HG03039 (cell line): Measurements from ENCODE around the gene RERGL.
"Not testable (repeated sequence)": the region's sequence is repeated elsewhere in the genome, so short reads cannot be mapped to it uniquely, and the experiment has no call there.

Source experiments
- ATAC-seq: cut with Tn5 transposase; IDR thresholded peaks from one replicate; pipeline ENCODE4 v1.9.1; 2021; ENCODE audit warnings: mild to moderate bottlenecking, moderate library complexity; ENCODE audit not compliant: unreplicated experiment

The RERGL gene

GRCh38 chr12:18090093-18090492 is at the start of gene RERGL:
Gene RERGL (minus strand): TSS chr12:18090193. CDS start chr12:18090140, 53 bp downstream.
- ATAC-seq = no peak

- ATAC-seq = no peak
Observed at GRCh38 chr12:18139254-18139653, 49.3 kb upstream of the RERGL start.

GRCh38 chr12:18135509-18135908 is 45.5 kb upstream of the RERGL start:
- no peak for ATAC-seq

GRCh38 chr12:18135086-18135485 is 45.1 kb upstream of the RERGL start:
- no peak for ATAC-seq

GRCh38 chr12:18130851-18131250 is 40.9 kb upstream of the RERGL start:
- ATAC-seq = no peak

GRCh38 chr12:18123707-18124106 is 33.7 kb upstream of the RERGL start:
- ATAC-seq = no peak

GRCh38 chr12:18120899-18121298 is 30.9 kb upstream of the RERGL start:
- ATAC-seq = no peak

GRCh38 chr12:18108611-18109010 is 18.6 kb upstream of the RERGL start:
- no peak for ATAC-seq

GRCh38 chr12:18103624-18104023 is 13.6 kb upstream of the RERGL start:
- ATAC-seq = no peak

- no peak for ATAC-seq
Observed at GRCh38 chr12:18101043-18101442, 11.1 kb upstream of the RERGL start.

GRCh38 chr12:18084080-18084479 is 5.9 kb downstream of the RERGL start:
- no peak for ATAC-seq

- no peak for ATAC-seq
Observed at GRCh38 chr12:18079541-18080246, 10.3 kb downstream of the RERGL start.

- ATAC-seq = no peak
Observed at GRCh38 chr12:18074001-18074400, 16.0 kb downstream of the RERGL start.

- no peak for ATAC-seq
Observed at GRCh38 chr12:18072723-18073122, 17.3 kb downstream of the RERGL start.

- no peak for ATAC-seq
Observed at GRCh38 chr12:18071336-18071735, 18.7 kb downstream of the RERGL start.

- no peak for ATAC-seq
Observed at GRCh38 chr12:18068355-18068754, 21.6 kb downstream of the RERGL start.

GRCh38 chr12:18066666-18067065 is 23.3 kb downstream of the RERGL start:
- no peak for ATAC-seq

GRCh38 chr12:18062867-18063266 is 27.1 kb downstream of the RERGL start:
- ATAC-seq = not testable (repeated sequence)

GRCh38 chr12:18057051-18057450 is 32.9 kb downstream of the RERGL start:
- no peak for ATAC-seq

GRCh38 chr12:18054925-18055619 is 34.9 kb downstream of the RERGL start:
- ATAC-seq = no peak

GRCh38 chr12:18045446-18045992 is 44.5 kb downstream of the RERGL start:
- ATAC-seq = no peak

- ATAC-seq = not testable (repeated sequence)
Observed at GRCh38 chr12:18040060-18040742, 49.8 kb downstream of the RERGL start.
